ACHN (cell line): ENCODE measurements around the gene ZNF202.
"Not testable (repeated sequence)": the region's sequence is repeated elsewhere in the genome, so short reads cannot be mapped to it uniquely, and the experiment has no call there.

Experiments used
- DNase-seq: peaks from one replicate; pipeline ENCODE4 v3.0.0-alpha.2; 2015
- in situ Hi-C: cut with HindIII; loops from 2 replicates; pipeline ENCODE4 v1.10.0; 2017; ENCODE audit warnings: low sequenced_read_pairs, low pct_ligation_motif_present, low pct_unique_long_range_greater_than_20kb

Gene ZNF202

GRCh38 chr11:123745764-123746451 lies 4.4 kb upstream of the ZNF202 start:
- no peak for DNase-seq
- in situ Hi-C loops = no loop called here

GRCh38 chr11:123742724-123743120 lies 1.3 kb upstream of the ZNF202 start:
- in situ Hi-C loops = no loop called here
- DNase-seq = no peak

- DNase-seq = no peak
- in situ Hi-C loops = no loop called here
Measured at GRCh38 chr11:123742031-123742723, 717 bp upstream of the ZNF202 start.

GRCh38 chr11:123740787-123741158 lies 687 bp downstream of the ZNF202 start:
- DNase-seq = no peak

GRCh38 chr11:123738374-123738773 lies 3.1 kb downstream of the ZNF202 start:
- in situ Hi-C loops = no loop called here
- DNase-seq = no peak

More at GRCh38 chr11:123740787-123741158, 687 bp downstream of the ZNF202 start:
- in situ Hi-C loops = no loop called here

- in situ Hi-C loops = no loop called here
- DNase-seq = no peak
Measured at GRCh38 chr11:123736769-123737168, 4.7 kb downstream of the ZNF202 start.

GRCh38 chr11:123729602-123730001 lies 11.9 kb downstream of the ZNF202 start:
- in situ Hi-C loops = no loop called here
- no peak for DNase-seq

- DNase-seq = no peak
- in situ Hi-C loops = no loop called here
Measured at GRCh38 chr11:123725995-123726655, 15.3 kb downstream of the ZNF202 start.

GRCh38 chr11:123719452-123719851 lies 22.0 kb downstream of the ZNF202 start:
- DNase-seq = no peak
- in situ Hi-C loops = no loop called here

- DNase-seq = no peak
- in situ Hi-C loops = no loop called here
Measured at GRCh38 chr11:123718469-123718868, 23.0 kb downstream of the ZNF202 start.

- in situ Hi-C loops = no loop called here
- no peak for DNase-seq
Measured at GRCh38 chr11:123718063-123718462, 23.4 kb downstream of the ZNF202 start.

- DNase-seq, in situ Hi-C loops: not testable (repeated sequence)
Measured at GRCh38 chr11:123712627-123713026, 28.8 kb downstream of the ZNF202 start.

- peak; percentile 57 for DNase-seq
- in situ Hi-C loops = no loop called here
Measured at GRCh38 chr11:123707606-123708205, 33.8 kb downstream of the ZNF202 start.

GRCh38 chr11:123707206-123707605 lies 34.3 kb downstream of the ZNF202 start:
- in situ Hi-C loops = no loop called here
- DNase-seq = no peak

GRCh38 chr11:123704341-123704740 lies 37.1 kb downstream of the ZNF202 start:
- DNase-seq = no peak
- in situ Hi-C loops = no loop called here

- in situ Hi-C loops = no loop called here
- DNase-seq = no peak
Measured at GRCh38 chr11:123702696-123703095, 38.8 kb downstream of the ZNF202 start.

- no peak for DNase-seq
- in situ Hi-C loops = no loop called here
Measured at GRCh38 chr11:123702139-123702538, 39.3 kb downstream of the ZNF202 start.

- in situ Hi-C loops = no loop called here
- no peak for DNase-seq
Measured at GRCh38 chr11:123700772-123701171, 40.7 kb downstream of the ZNF202 start.

- in situ Hi-C loops = no loop called here
- no peak for DNase-seq
Measured at GRCh38 chr11:123698546-123699127, 42.8 kb downstream of the ZNF202 start.
